Right cardiac atrium (tissue), 5 donors: Measurements from ENCODE around the gene MAN1A1. TPM values are rescaled to one million over a fixed set of nuclear protein-coding genes. Genes with fewer than 3 reads are reported as not detected.

ENCODE experiments used
- ATAC-seq, 2 donors: fragments of 200-7000 bp; cut with Tn5 transposase; one replicate each; pipeline versions ENCODE4 v1.8.0 to v1.9.1; 2020; ENCODE audit warnings: moderate library complexity in 2 of 2, mild to moderate bottlenecking in 1 of 2
- DNase-seq, 3 donors: peaks; one replicate each; pipeline ENCODE4 v3.0.0-alpha.2; 2020
- H3K27ac ChIP-seq: one replicate; pipeline ENCODE4 v1.5.1; 2013; ENCODE audit warnings: mild to moderate bottlenecking, low read length, control low read depth, moderate library complexity
- H3K27me3 ChIP-seq: one replicate; pipeline ENCODE4 v1.6.1; 2013; ENCODE audit not compliant: control insufficient read depth, insufficient read depth
- H3K4me1 ChIP-seq: one replicate; pipeline ENCODE4 v1.6.1; 2013; ENCODE audit warnings: low read length; ENCODE audit not compliant: control insufficient read depth, insufficient read depth
- H3K4me3 ChIP-seq: one replicate; pipeline ENCODE4 v1.5.1; 2013; ENCODE audit warnings: low read length, control low read depth
- H3K9me3 ChIP-seq: one replicate; pipeline ENCODE4 v1.6.1; 2013; ENCODE audit warnings: low read length; ENCODE audit not compliant: control insufficient read depth
- WGBS: extraction: QIAGEN DNeasy Blood & Tissue Kit; methylation state at CpG from one replicate; pipeline ENCODE4 v1.1.7; 2013; 5-methylcytosine and 5-hydroxymethylcytosine counted together
- intact Hi-C, 4 donors: fragments of 100-400 bp; cut with DNase I; formaldehyde crosslinking; loops; one replicate each; pipeline versions ENCODE4 v1.11.0 to v1.14.0; 2022 to 2023
- polyA plus RNA-seq: library from polyadenylated mRNA; stranded (reverse); fragments of 200-250 nt; gene quantifications from one replicate; pipeline ENCODE4 v1.2.3, GENCODE V29; 2013
- total RNA-seq, 4 donors: library from RNA; stranded (reverse); fragmentation: NEBNext Ultra II Directional; extraction: Animal tissue kit (Norgen Biotek cat#: 25700); gene quantifications; one replicate each; pipeline ENCODE4 v1.2.1, GENCODE V29; 2021
- donor health status: healthy with polysubstance abuse.
- donor health status: DM: no; HTN: yes; CAD: no.
- donor health status: DM: no; HTN: no; CAD: no.
- donor health status: DM: no; HTN: yes; CAD: no; lungs with severe emphysema.
- donor health status: DM: yes; HTN: yes; CAD: no.

The MAN1A1 gene
- total and polyA plus RNA-seq, 5 donors, result 11.6 to 29.7 (median 20.3) TPM

DNA sequence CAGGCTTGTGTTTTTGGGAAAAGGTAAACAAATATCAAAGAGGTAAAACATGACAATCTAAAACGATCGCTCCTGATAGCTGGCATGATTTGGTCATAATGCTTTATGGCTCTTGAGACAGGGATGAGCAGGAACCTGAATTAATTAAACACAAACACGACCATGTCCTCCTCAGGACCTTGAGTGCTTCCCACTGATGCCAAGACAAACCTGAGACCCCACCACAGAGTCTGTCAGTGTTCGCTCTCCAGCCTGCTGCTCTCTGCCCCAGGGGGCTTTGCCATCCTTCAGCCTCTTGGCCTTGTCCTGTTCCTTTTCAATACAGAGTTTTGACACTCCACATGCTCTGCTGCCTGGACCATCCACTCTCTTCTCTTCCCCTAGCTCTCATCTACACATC is 119.4 kb downstream of the MAN1A1 start:
- DNase-seq (no peak), ATAC-seq (no peak)
- Histone ChIP-seq H3K4me3 (no peak overlapping the region), H3K9me3 (no peaks in the 10 kb centered on the region), H3K27me3 (no peaks in the 10 kb centered on the region), H3K27ac (no peak overlapping the region), H3K4me1 (no peaks in the 10 kb centered on the region)
- intact Hi-C loops, result no loop called here
- 94% methylated on average over 4 of the region's 4 CpGs for WGBS

- H3K4me3 ChIP-seq, result no peak overlapping the region
- H3K4me1 ChIP-seq, result peaks cover 2% of the 10 kb centered on the region
- intact Hi-C loops, result no loop called here
- no peaks in the 10 kb centered on the region for H3K9me3 ChIP-seq
- H3K27me3 ChIP-seq, result no peaks in the 10 kb centered on the region
- ATAC-seq, result no peak
- WGBS, result 98% methylated on average over 2 of the region's 2 CpGs
- no peak for DNase-seq
- no peak overlapping the region for H3K27ac ChIP-seq
Measured at GRCh38 chr6:119227377-119227776, 122.2 kb downstream of the MAN1A1 start.

DNA sequence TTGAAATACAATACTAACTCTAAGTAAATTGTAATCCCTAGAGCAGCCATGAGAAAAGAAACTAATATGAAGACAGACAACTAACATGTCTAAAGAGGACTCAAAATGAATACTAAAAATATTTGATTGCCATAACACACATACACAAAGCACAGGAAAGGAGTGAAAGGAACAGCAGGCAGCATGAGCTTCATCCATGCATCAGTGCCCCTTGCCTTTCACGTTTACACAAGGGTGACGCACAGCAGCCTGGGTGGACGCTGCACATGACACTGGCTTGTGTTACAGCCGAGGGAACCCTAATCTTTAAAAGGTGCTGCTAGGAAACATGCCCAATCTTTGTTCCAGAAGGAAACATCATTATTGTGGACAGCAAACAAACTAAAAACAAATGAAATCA is 123.5 kb downstream of the MAN1A1 start:
- intact Hi-C loops, result no loop called here
- WGBS, result 68% methylated on average over 4 of the region's 4 CpGs
- ATAC-seq, result no peak

DNA sequence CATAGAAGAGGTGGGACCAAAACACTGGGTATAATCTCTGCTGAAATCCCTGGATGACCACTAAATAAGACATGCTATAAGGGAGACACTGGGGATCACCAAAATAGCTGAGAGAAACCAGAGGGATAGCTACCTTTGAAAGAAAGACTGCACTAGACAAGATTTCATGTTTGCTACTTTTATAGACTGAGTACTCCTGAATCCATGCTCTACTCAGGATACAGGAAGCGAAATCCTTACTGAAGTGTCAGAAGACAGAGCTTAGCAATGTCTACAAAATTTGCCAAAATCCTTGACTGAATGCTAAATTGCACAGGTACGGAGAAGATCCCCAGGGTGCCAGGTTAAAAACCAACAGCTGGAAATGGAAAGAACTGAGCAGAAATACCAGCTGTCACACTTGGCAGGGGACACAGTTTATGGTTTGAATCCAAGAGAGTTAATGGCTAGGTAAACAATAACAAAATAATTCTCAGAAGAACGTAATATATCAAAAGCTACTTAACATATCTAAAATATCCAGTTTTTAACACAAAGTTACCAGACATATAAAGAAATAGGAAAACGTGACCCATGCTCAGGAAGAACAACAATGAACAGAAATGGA is 125.4 kb downstream of the MAN1A1 start:
- Histone ChIP-seq H3K4me3 (no peak overlapping the region), H3K27ac (no peak overlapping the region), H3K4me1 (peaks cover 2% of the 10 kb centered on the region), H3K9me3 (no peaks in the 10 kb centered on the region), H3K27me3 (no peaks in the 10 kb centered on the region)
- ATAC-seq (no peak), DNase-seq (no peak)
- WGBS, result 91% methylated on average over 4 of the region's 4 CpGs
- intact Hi-C loops, result no loop called here

More for the DNA sequence above, 123.5 kb downstream of the MAN1A1 start:
- Histone ChIP-seq H3K9me3 (no peaks in the 10 kb centered on the region), H3K27ac (no peak overlapping the region), H3K27me3 (no peaks in the 10 kb centered on the region), H3K4me1 (peaks cover 2% of the 10 kb centered on the region), H3K4me3 (no peak overlapping the region)
- no peak for DNase-seq

GRCh38 chr6:119220452-119220851 is 129.1 kb downstream of the MAN1A1 start:
- WGBS, result 62% methylated on average over 1 of the region's 1 CpG
- Histone ChIP-seq H3K27me3 (no peaks in the 10 kb centered on the region), H3K9me3 (no peaks in the 10 kb centered on the region), H3K4me1 (peaks cover 4% of the 10 kb centered on the region), H3K27ac (no peak overlapping the region), H3K4me3 (no peak overlapping the region)
- intact Hi-C loops, result no loop called here
- no peak for ATAC-seq
- no peak for DNase-seq

GRCh38 chr6:119218548-119218947 is 131.0 kb downstream of the MAN1A1 start:
- Histone ChIP-seq H3K27ac (no peak overlapping the region), H3K9me3 (no peaks in the 10 kb centered on the region), H3K4me3 (no peak overlapping the region), H3K4me1 (peaks cover 4% of the 10 kb centered on the region), H3K27me3 (no peaks in the 10 kb centered on the region)
- intact Hi-C loops, result no loop called here
- ATAC-seq (no peak), DNase-seq (no peak)
- WGBS, result 98% methylated on average over 4 of the region's 4 CpGs

GRCh38 chr6:119215885-119216590 is 133.5 kb downstream of the MAN1A1 start:
- ATAC-seq, result peak; percentile 71 to 82
- DNase-seq, result peak; percentile 13 to 50 (median 48)
- Histone ChIP-seq H3K4me3 (no peak overlapping the region), H3K27ac (peak overlapping the region; percentile 17), H3K27me3 (no peaks in the 10 kb centered on the region), H3K4me1 (peaks cover 4% of the 10 kb centered on the region), H3K9me3 (no peaks in the 10 kb centered on the region)
- intact Hi-C loops, result no loop called here
- 79% methylated on average over 9 of the region's 9 CpGs for WGBS

DNA sequence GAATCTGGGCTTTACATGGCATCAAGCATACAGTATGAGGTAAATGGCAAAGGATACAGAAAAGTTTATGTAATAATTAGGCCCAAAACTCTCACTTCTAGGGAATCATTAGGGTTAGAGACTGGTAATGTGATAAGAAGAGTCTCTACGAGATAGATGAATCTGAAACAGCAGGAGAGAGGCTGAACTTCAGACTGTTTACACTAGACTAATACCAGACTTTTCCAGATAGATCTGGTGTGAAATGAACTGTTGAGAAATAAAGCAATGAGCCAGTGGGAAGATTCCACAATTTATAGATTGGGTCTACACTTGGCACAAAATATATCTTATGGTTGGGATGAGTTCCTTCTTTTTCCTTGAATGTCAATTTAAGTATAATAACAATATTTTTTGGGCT is 134.3 kb downstream of the MAN1A1 start:
- peaks cover 4% of the 10 kb centered on the region for H3K4me1 ChIP-seq
- H3K27me3 ChIP-seq, result no peaks in the 10 kb centered on the region
- WGBS, result 44% methylated on average over 1 of the region's 1 CpG
- H3K27ac ChIP-seq, result no peak overlapping the region
- no peak overlapping the region for H3K4me3 ChIP-seq
- intact Hi-C loops, result no loop called here
- ATAC-seq (peak in 1 of 2 donors; percentile 16), DNase-seq (no peak)
- H3K9me3 ChIP-seq, result no peaks in the 10 kb centered on the region

DNA sequence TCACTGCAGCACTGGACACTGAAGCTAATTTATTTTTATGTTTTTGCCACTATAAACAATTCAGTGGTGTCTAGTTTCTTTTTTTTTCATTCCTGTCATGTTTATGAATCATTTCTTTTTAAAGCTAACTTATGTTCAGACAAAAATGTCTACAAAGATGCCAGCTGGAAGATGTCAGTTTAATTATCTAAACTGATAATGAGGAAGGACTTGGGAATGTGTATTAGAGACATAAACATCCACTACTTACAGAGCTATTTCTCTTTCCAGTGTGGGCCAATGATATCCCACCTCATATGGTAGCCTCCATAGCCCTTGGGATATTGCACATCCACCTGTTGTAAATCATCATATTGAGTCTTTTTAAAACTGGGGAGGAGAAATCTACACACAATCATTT is 139.0 kb downstream of the MAN1A1 start:
- no peak overlapping the region for H3K27ac ChIP-seq
- intact Hi-C loops, result no loop called here
- DNase-seq (no peak), ATAC-seq (no peak)
- H3K9me3 ChIP-seq, result no peaks in the 10 kb centered on the region
- H3K27me3 ChIP-seq, result no peaks in the 10 kb centered on the region
- no peak overlapping the region for H3K4me3 ChIP-seq
- peaks cover 3% of the 10 kb centered on the region for H3K4me1 ChIP-seq

DNA sequence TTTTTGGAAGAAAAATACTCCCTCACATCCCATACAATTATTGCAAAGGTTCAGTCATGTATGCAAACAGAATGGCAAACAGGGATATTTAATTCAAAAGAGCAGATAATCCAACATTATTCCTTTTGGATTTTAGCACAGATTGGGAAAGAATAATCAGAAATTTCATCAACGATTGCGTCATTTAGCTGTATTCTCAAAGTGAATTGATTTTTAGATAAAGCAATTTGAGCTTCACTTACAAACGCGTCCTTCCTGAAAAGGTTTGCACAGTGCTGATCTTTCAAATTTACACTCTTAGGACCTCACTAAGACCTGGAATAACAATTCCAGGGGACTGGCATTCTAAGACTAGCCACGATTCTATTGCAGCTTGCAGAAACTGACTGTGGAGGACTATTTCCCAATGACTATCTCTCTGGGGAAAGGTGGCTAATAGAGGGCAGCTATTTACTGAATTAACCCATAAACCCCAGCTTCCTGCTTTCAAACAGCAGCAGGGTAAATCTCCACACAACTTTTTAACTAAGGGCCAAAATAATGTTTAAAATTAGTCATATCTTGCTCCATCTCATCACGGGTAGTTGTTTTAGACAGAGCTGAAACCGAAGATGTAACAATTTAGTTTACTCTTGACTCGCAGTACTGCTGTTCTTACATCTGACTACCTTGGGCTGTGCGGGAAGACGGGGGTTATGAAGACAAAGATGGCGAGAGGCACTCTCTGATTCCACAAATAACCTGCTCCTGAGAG is 139.9 kb downstream of the MAN1A1 start:
- no peak overlapping the region for H3K27ac ChIP-seq
- peaks cover 3% of the 10 kb centered on the region for H3K4me1 ChIP-seq
- H3K27me3 ChIP-seq, result no peaks in the 10 kb centered on the region
- H3K9me3 ChIP-seq, result no peaks in the 10 kb centered on the region
- 78% methylated on average over 11 of the region's 11 CpGs for WGBS
- intact Hi-C loops, result no loop called here
- ATAC-seq (no peak), DNase-seq (no peak)
- no peak overlapping the region for H3K4me3 ChIP-seq

- ATAC-seq (no peak), DNase-seq (no peak)
- Histone ChIP-seq H3K4me1 (peaks cover 1% of the 10 kb centered on the region), H3K27ac (no peak overlapping the region), H3K27me3 (no peaks in the 10 kb centered on the region), H3K9me3 (no peaks in the 10 kb centered on the region), H3K4me3 (no peak overlapping the region)
- WGBS, result 83% methylated on average over 2 of the region's 2 CpGs
- intact Hi-C loops, result no loop called here
Measured at GRCh38 chr6:119207971-119208725, 141.4 kb downstream of the MAN1A1 start.
